Trophoblast cell (in vitro differentiated cells and primary cell): ENCODE data around the gene CYSTM1.
A peak's percentile ranks its signal among the peaks of the same experiment; 100 is the strongest.

ENCODE experiments used
- DNase-seq, 2 donors: peaks; one replicate each; pipeline ENCODE4 v3.0.0-alpha.2; 2016
- H2AFZ ChIP-seq: 2 replicates; pipeline ENCODE4 v1.6.1; 2013; ENCODE audit warnings: low read length, moderate library complexity, mild to moderate bottlenecking; ENCODE audit not compliant: insufficient read depth, poor library complexity
- H2AK5ac ChIP-seq: 2 replicates; pipeline ENCODE4 v1.6.1; 2013; ENCODE audit warnings: mild to moderate bottlenecking, low read length
- H2BK120ac ChIP-seq: 2 replicates; pipeline ENCODE4 v1.6.1; 2013; ENCODE audit warnings: low read length, mild to moderate bottlenecking, moderate library complexity; ENCODE audit not compliant: insufficient read depth, poor library complexity
- H2BK12ac ChIP-seq: 2 replicates; pipeline ENCODE4 v1.6.1; 2013; ENCODE audit warnings: mild to moderate bottlenecking, low read length, moderate library complexity
- H2BK5ac ChIP-seq: 2 replicates; pipeline ENCODE4 v1.6.1; 2013; ENCODE audit warnings: low read length, low read depth, moderate library complexity, mild to moderate bottlenecking; ENCODE audit not compliant: poor library complexity
- H3K14ac ChIP-seq: 2 replicates; pipeline ENCODE4 v1.6.1; 2013; ENCODE audit warnings: mild to moderate bottlenecking, low read length
- H3K18ac ChIP-seq: 2 replicates; pipeline ENCODE4 v1.6.1; 2013; ENCODE audit warnings: mild to moderate bottlenecking, low read length
- H3K23ac ChIP-seq: 2 replicates; pipeline ENCODE4 v1.6.1; 2013; ENCODE audit warnings: low read length
- H3K27ac ChIP-seq: 2 replicates; pipeline ENCODE4 v1.5.1; 2013; ENCODE audit warnings: low read depth, mild to moderate bottlenecking, inconsistent platforms, low read length, moderate library complexity
- H3K27me3 ChIP-seq: 2 replicates; pipeline ENCODE4 v1.6.1; 2013; ENCODE audit warnings: inconsistent platforms, mild to moderate bottlenecking, low read length, moderate library complexity; ENCODE audit not compliant: insufficient read depth
- H3K36me3 ChIP-seq, 2 experiments: 1 replicate in 1 of 2; 2 replicates in 1 of 2; pipeline ENCODE4 v1.6.1; 2013; ENCODE audit warnings: low read length in 2 of 2, mild to moderate bottlenecking in 2 of 2, moderate library complexity in 1 of 2; ENCODE audit not compliant: insufficient read depth in 2 of 2, control insufficient read depth in 1 of 2
- H3K4ac ChIP-seq: 2 replicates; pipeline ENCODE4 v1.6.1; 2013; ENCODE audit warnings: low read depth, mild to moderate bottlenecking, low read length, moderate library complexity
- H3K4me1 ChIP-seq, 2 experiments: 1 replicate in 1 of 2; 2 replicates in 1 of 2; pipeline ENCODE4 v1.6.1; 2013; ENCODE audit warnings: low read length in 2 of 2, mild to moderate bottlenecking in 2 of 2, moderate library complexity in 1 of 2; ENCODE audit not compliant: insufficient read depth in 2 of 2, control insufficient read depth in 1 of 2
- H3K4me2 ChIP-seq: 2 replicates; pipeline ENCODE4 v1.6.1; 2013; ENCODE audit warnings: inconsistent platforms, mild to moderate bottlenecking, low read length, moderate library complexity
- H3K4me3 ChIP-seq: 2 replicates; pipeline ENCODE4 v1.5.1; 2013; ENCODE audit warnings: mild to moderate bottlenecking, low read depth, low read length, inconsistent platforms
- H3K79me1 ChIP-seq: one replicate; pipeline ENCODE4 v1.6.1; 2013; ENCODE audit warnings: low read length
- H3K79me2 ChIP-seq: 2 replicates; pipeline ENCODE4 v1.6.1; 2013; ENCODE audit warnings: low read length, mild to moderate bottlenecking; ENCODE audit not compliant: control insufficient read depth, insufficient read depth, poor library complexity
- H3K9ac ChIP-seq: 2 replicates; pipeline ENCODE4 v1.6.1; 2013; ENCODE audit warnings: mild to moderate bottlenecking, low read length
- H3K9me3 ChIP-seq: 2 replicates; pipeline ENCODE4 v1.6.1; 2013; ENCODE audit warnings: low read depth, mild to moderate bottlenecking, control low read depth, inconsistent platforms, low read length; ENCODE audit not compliant: insufficient read depth
- H4K12ac ChIP-seq: 2 replicates; pipeline ENCODE4 v1.6.1; 2013; ENCODE audit warnings: low read depth, mild to moderate bottlenecking, low read length, moderate library complexity
- H4K8ac ChIP-seq: 2 replicates; pipeline ENCODE4 v1.6.1; 2013; ENCODE audit warnings: low read depth, mild to moderate bottlenecking, low read length, moderate library complexity
- H4K91ac ChIP-seq: one replicate; pipeline ENCODE4 v1.6.1; 2013; ENCODE audit warnings: low read depth, mild to moderate bottlenecking, low read length, moderate library complexity
- WGBS: extraction: QIAGEN DNeasy Blood & Tissue Kit; methylation state at CpG from one replicate; pipeline ENCODE4 v1.1.7; 2013; ENCODE audit warnings: missing lambda C conversion rate; ENCODE audit not compliant: insufficient read length, insufficient coverage; ENCODE audit errors: extremely low coverage; 5-methylcytosine and 5-hydroxymethylcytosine counted together

The CYSTM1 gene

GRCh38 chr5:140221697-140222223, 46.8 kb downstream of the CYSTM1 start:
- WGBS, result no CpG with 5 or more reads among the region's 5 CpGs
- no peak overlapping the region for H3K14ac ChIP-seq
- no peak overlapping the region for H3K4ac ChIP-seq

GRCh38 chr5:140222416-140222815, 47.4 kb downstream of the CYSTM1 start:
- H3K4ac ChIP-seq, result no peak overlapping the region
- no peak overlapping the region for H3K4me2 ChIP-seq
- DNase-seq, result no peak
- H3K27me3 ChIP-seq, result no peaks in the 10 kb centered on the region
- no peak overlapping the region for H2BK5ac ChIP-seq
- H3K23ac ChIP-seq, result no peak overlapping the region
- no peak overlapping the region for H3K4me3 ChIP-seq
- H4K8ac ChIP-seq, result no peak overlapping the region
- H4K12ac ChIP-seq, result no peak overlapping the region
- H3K27ac ChIP-seq, result no peak overlapping the region
- no peak overlapping the region for H2AK5ac ChIP-seq
- no peaks in the 10 kb centered on the region for H3K79me1 ChIP-seq
- no peak overlapping the region for H2BK12ac ChIP-seq
- no peak overlapping the region for H3K14ac ChIP-seq
- H4K91ac ChIP-seq, result no peak overlapping the region
- no peaks in the 10 kb centered on the region for H3K79me2 ChIP-seq
- no peaks in the 10 kb centered on the region for H3K9me3 ChIP-seq
- no peak overlapping the region for H2BK120ac ChIP-seq
- H3K9ac ChIP-seq, result no peak overlapping the region
- H3K18ac ChIP-seq, result no peak overlapping the region
- H3K4me1 ChIP-seq, result no peaks in the 10 kb centered on the region
- no CpG with 5 or more reads among the region's 1 CpG for WGBS
- no peaks in the 10 kb centered on the region for H3K36me3 ChIP-seq
- no peak overlapping the region for H2AFZ ChIP-seq

More at GRCh38 chr5:140221697-140222223, 46.8 kb downstream of the CYSTM1 start:
- no peak overlapping the region for H3K4me3 ChIP-seq
- no peaks in the 10 kb centered on the region for H3K36me3 ChIP-seq
- no peaks in the 10 kb centered on the region for H3K4me1 ChIP-seq
- H4K8ac ChIP-seq, result no peak overlapping the region
- H2AFZ ChIP-seq, result no peak overlapping the region
- no peaks in the 10 kb centered on the region for H3K79me1 ChIP-seq
- no peak overlapping the region for H2BK120ac ChIP-seq
- no peak overlapping the region for H4K12ac ChIP-seq
- no peak overlapping the region for H3K4me2 ChIP-seq
- no peak overlapping the region for H3K18ac ChIP-seq
- no peak for DNase-seq
- H3K79me2 ChIP-seq, result no peaks in the 10 kb centered on the region
- no peak overlapping the region for H2BK12ac ChIP-seq
- H2BK5ac ChIP-seq, result no peak overlapping the region
- no peak overlapping the region for H3K9ac ChIP-seq
- no peak overlapping the region for H2AK5ac ChIP-seq
- H3K27ac ChIP-seq, result no peak overlapping the region
- no peaks in the 10 kb centered on the region for H3K27me3 ChIP-seq
- H3K9me3 ChIP-seq, result no peaks in the 10 kb centered on the region
- no peak overlapping the region for H3K23ac ChIP-seq
- H4K91ac ChIP-seq, result no peak overlapping the region

- no peak overlapping the region for H2AK5ac ChIP-seq
- H3K4ac ChIP-seq, result no peak overlapping the region
- DNase-seq, result no peak
- H2BK12ac ChIP-seq, result no peak overlapping the region
- H4K8ac ChIP-seq, result no peak overlapping the region
- no peaks in the 10 kb centered on the region for H3K79me2 ChIP-seq
- H3K9ac ChIP-seq, result no peak overlapping the region
- no peaks in the 10 kb centered on the region for H3K79me1 ChIP-seq
- H3K27ac ChIP-seq, result no peak overlapping the region
- no peak overlapping the region for H3K23ac ChIP-seq
- no peak overlapping the region for H2BK5ac ChIP-seq
- H4K12ac ChIP-seq, result no peak overlapping the region
- H3K36me3 ChIP-seq, result no peaks in the 10 kb centered on the region
- no peak overlapping the region for H3K4me2 ChIP-seq
- WGBS, result no CpG with 5 or more reads among the region's 3 CpGs
- H2AFZ ChIP-seq, result no peak overlapping the region
- H3K4me1 ChIP-seq, result no peaks in the 10 kb centered on the region
- no peak overlapping the region for H4K91ac ChIP-seq
- H3K18ac ChIP-seq, result no peak overlapping the region
- H3K14ac ChIP-seq, result no peak overlapping the region
- H3K27me3 ChIP-seq, result no peaks in the 10 kb centered on the region
- H3K4me3 ChIP-seq, result no peak overlapping the region
- no peaks in the 10 kb centered on the region for H3K9me3 ChIP-seq
- H2BK120ac ChIP-seq, result no peak overlapping the region
Observed at GRCh38 chr5:140223567-140223966, 48.6 kb downstream of the CYSTM1 start.

GRCh38 chr5:140224658-140225057, 49.7 kb downstream of the CYSTM1 start:
- WGBS, result no CpG with 5 or more reads among the region's 3 CpGs
- no peak overlapping the region for H3K27ac ChIP-seq

More at GRCh38 chr5:140224658-140225057, 49.7 kb downstream of the CYSTM1 start:
- Histone ChIP-seq H3K14ac (no peak overlapping the region), H2AFZ (no peak overlapping the region), H3K23ac (no peak overlapping the region), H4K91ac (no peak overlapping the region), H2BK5ac (no peak overlapping the region), H3K4ac (no peak overlapping the region), H3K36me3 (no peaks in the 10 kb centered on the region), H3K4me2 (no peak overlapping the region), H3K4me3 (no peak overlapping the region), H2BK12ac (no peak overlapping the region), H3K18ac (no peak overlapping the region), H3K27me3 (no peaks in the 10 kb centered on the region), H3K4me1 (no peaks in the 10 kb centered on the region), H3K79me2 (no peaks in the 10 kb centered on the region), H2AK5ac (no peak overlapping the region), H4K8ac (no peak overlapping the region), H3K79me1 (no peaks in the 10 kb centered on the region), H3K9ac (no peak overlapping the region), H2BK120ac (no peak overlapping the region), H3K9me3 (no peaks in the 10 kb centered on the region), H4K12ac (no peak overlapping the region)
- peak in 1 of 2 donors; percentile 25 for DNase-seq
